ENCODE measurements around the gene TOM1L1.

GRCh38 chr17:54937426-54937825 lies 36.8 kb downstream of the TOM1L1 start:
- TF ChIP-seq, protein P1, sequence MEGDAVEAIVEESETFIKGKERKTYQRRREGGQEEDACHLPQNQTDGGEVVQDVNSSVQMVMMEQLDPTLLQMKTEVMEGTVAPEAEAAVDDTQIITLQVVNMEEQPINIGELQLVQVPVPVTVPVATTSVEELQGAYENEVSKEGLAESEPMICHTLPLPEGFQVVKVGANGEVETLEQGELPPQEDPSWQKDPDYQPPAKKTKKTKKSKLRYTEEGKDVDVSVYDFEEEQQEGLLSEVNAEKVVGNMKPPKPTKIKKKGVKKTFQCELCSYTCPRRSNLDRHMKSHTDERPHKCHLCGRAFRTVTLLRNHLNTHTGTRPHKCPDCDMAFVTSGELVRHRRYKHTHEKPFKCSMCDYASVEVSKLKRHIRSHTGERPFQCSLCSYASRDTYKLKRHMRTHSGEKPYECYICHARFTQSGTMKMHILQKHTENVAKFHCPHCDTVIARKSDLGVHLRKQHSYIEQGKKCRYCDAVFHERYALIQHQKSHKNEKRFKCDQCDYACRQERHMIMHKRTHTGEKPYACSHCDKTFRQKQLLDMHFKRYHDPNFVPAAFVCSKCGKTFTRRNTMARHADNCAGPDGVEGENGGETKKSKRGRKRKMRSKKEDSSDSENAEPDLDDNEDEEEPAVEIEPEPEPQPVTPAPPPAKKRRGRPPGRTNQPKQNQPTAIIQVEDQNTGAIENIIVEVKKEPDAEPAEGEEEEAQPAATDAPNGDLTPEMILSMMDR (IDR thresholded peaks at IDR 0.05): no peak
- TF ChIP-seq POLR2AphosphoS5 (IDR thresholded peaks at IDR 0.05) (no peak), EP300 (IDR thresholded peaks at IDR 0.05) (no peak)
